RWPE2 (cell line): Measurements from ENCODE around the gene ZNF236.

Experiments
- ATAC-seq: fragments of 200-7000 bp; cut with Tn5 transposase; 3 replicates; pipeline ENCODE4 v1.9.1; 2021; ENCODE audit warnings: low read depth
- DNase-seq: peaks from one replicate; pipeline ENCODE4 v3.0.0-alpha.2; 2020; ENCODE audit warnings: low spot score
- H3K27ac ChIP-seq: fragments of 450-650 bp; 2 replicates; pipeline ENCODE4 v1.5.1; 2017; ENCODE audit warnings: mild to moderate bottlenecking; ENCODE audit not compliant: poor library complexity, severe bottlenecking
- H3K27me3 ChIP-seq: fragments of 250-450 bp; sonication (Bioruptor Pico); 2 replicates; pipeline ENCODE4 v1.5.1; 2021; ENCODE audit warnings: mild to moderate bottlenecking, moderate library complexity; ENCODE audit not compliant: insufficient read depth, poor library complexity, severe bottlenecking
- H3K36me3 ChIP-seq: fragments of 250-450 bp; sonication (Bioruptor Pico); 2 replicates; pipeline ENCODE4 v1.5.1; 2020; ENCODE audit warnings: low read depth, mild to moderate bottlenecking, moderate library complexity
- H3K4me1 ChIP-seq: fragments of 250-450 bp; sonication (Bioruptor Pico); 2 replicates; pipeline ENCODE4 v1.5.1; 2021; ENCODE audit warnings: mild to moderate bottlenecking, moderate library complexity; ENCODE audit not compliant: insufficient read depth, poor library complexity, severe bottlenecking
- H3K4me3 ChIP-seq: fragments of 250-450 bp; sonication (Bioruptor Pico); 2 replicates; pipeline ENCODE4 v1.5.1; 2021; ENCODE audit warnings: mild to moderate bottlenecking, moderate library complexity; ENCODE audit not compliant: severe bottlenecking
- H3K9me3 ChIP-seq: fragments of 250-450 bp; sonication (Bioruptor Pico); 2 replicates; pipeline ENCODE4 v1.5.1; 2021; ENCODE audit warnings: mild to moderate bottlenecking, moderate library complexity; ENCODE audit not compliant: severe bottlenecking
- CTCF ChIP-seq: fragments of 450-650 bp; IDR thresholded peaks from one replicate; pipeline ENCODE4 v1.5.1; 2017; ENCODE audit warnings: mild to moderate bottlenecking, moderate library complexity; ENCODE audit not compliant: poor library complexity, severe bottlenecking

ZNF236 gene

GRCh38 chr18:76819411-76820136, 2.8 kb upstream of the ZNF236 start:
- H3K9me3 ChIP-seq: no peaks in the 10 kb centered on the region
- DNase-seq (no peak), ATAC-seq (no peak)
- no peak overlapping the region for H3K27ac ChIP-seq
- H3K4me3 ChIP-seq: no peak overlapping the region
- no peaks in the 10 kb centered on the region for H3K27me3 ChIP-seq
- TF ChIP-seq CTCF: no peak
- H3K4me1 ChIP-seq: peaks cover 5% of the 10 kb centered on the region
- H3K36me3 ChIP-seq: peaks cover 17% of the 10 kb centered on the region; the same call in 1 of the 2 replicates

GRCh38 chr18:76821356-76821874, 942 bp upstream of the ZNF236 start:
- ATAC-seq (peak; percentile 17; the same call in 1 of the 3 replicates), DNase-seq (no peak)
- peaks cover 5% of the 10 kb centered on the region for H3K4me1 ChIP-seq
- peak overlapping the region; percentile 95 for H3K4me3 ChIP-seq
- H3K9me3 ChIP-seq: no peaks in the 10 kb centered on the region
- peak overlapping the region; percentile 81 for H3K27ac ChIP-seq
- TF ChIP-seq CTCF: no peak
- H3K27me3 ChIP-seq: no peaks in the 10 kb centered on the region
- H3K36me3 ChIP-seq: peaks cover 17% of the 10 kb centered on the region; the same call in 1 of the 2 replicates

GRCh38 chr18:76821875-76822505, 367 bp upstream of the ZNF236 start:
- no peaks in the 10 kb centered on the region for H3K9me3 ChIP-seq
- no peak for DNase-seq
- peaks cover 5% of the 10 kb centered on the region for H3K4me1 ChIP-seq
- TF ChIP-seq CTCF: no peak
- H3K27ac ChIP-seq: peak overlapping the region; percentile 81
- ATAC-seq: peak; percentile 60
- peak overlapping the region; percentile 95 for H3K4me3 ChIP-seq
- H3K36me3 ChIP-seq: peaks cover 17% of the 10 kb centered on the region; the same call in 1 of the 2 replicates
- no peaks in the 10 kb centered on the region for H3K27me3 ChIP-seq

DNA sequence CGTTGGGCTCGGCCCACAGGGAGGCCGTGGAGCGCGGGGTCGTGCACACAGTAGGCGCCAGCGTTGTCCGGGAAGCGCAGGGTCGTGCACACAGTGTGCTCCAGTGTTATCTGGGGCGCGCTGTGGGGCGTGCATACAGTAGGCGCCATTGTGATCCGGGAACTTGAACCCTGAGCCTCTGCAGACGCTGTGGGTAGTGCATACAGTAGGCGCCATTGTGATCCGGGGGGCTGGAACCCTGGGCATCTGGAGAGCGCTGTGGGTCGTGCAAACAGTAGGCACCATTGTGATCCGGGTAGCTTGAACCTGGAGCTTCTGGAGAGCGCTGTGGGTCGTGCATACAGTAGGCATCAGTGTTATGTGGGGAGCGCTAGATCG, 793 bp downstream of the ZNF236 start:
- peak overlapping the region; percentile 81 for H3K27ac ChIP-seq
- H3K4me1 ChIP-seq: peaks cover 5% of the 10 kb centered on the region
- ATAC-seq (no peak), DNase-seq (no peak)
- no peaks in the 10 kb centered on the region for H3K9me3 ChIP-seq
- peak overlapping the region; percentile 95 for H3K4me3 ChIP-seq
- TF ChIP-seq CTCF: no peak
- H3K27me3 ChIP-seq: no peaks in the 10 kb centered on the region
- peaks cover 17% of the 10 kb centered on the region; the same call in 1 of the 2 replicates for H3K36me3 ChIP-seq
